NCI-H146 treated with DMSO at 0.1 percent for 48 hours (cell line): Measurements from ENCODE around the gene ABCA13.

Source experiments
- DNase-seq: peaks from one replicate; lab custom pipeline; 2025; ENCODE audit not compliant: unreplicated experiment; lab: John Stamatoyannopoulos, UW

ABCA13 gene

DNA sequence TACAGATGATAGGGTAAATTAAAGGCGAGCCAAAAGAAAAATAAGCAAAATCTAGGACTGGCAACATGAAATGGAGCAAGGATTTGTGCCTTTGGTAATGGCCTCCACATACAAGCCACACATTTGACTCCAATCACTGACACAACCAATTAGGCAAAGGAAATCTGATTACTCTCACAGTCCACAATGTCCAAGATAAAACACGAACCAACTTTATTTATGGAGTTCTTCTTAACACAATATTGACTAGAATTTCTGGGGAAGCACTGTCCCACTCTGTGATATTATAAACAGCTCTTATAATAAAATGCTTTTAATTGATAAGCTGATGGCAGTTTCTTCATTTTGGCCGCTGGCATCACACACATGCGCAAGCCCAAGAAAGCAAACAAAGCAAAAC is 334.2 kb downstream of the ABCA13 start:
- DNase-seq: no peak

DNA sequence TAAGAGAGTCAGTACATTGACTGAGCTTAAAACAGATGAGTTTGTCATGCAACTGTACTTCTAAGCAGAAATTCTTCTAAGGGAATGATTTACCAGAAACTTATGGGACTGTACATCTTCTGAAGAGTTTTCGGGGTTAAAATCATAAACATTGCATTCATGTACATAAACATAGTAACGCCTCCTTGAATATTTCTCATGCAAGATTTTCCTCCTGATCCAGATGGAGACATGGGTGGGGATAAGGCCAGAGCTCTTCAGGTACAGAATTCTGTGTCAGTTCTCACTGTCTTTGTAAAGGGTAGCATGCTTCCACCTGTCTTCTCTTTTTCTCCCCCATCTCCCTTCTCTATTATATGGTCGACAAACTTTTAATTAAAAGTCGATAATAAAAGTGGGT is 335.3 kb downstream of the ABCA13 start:
- DNase-seq: no peak

DNA sequence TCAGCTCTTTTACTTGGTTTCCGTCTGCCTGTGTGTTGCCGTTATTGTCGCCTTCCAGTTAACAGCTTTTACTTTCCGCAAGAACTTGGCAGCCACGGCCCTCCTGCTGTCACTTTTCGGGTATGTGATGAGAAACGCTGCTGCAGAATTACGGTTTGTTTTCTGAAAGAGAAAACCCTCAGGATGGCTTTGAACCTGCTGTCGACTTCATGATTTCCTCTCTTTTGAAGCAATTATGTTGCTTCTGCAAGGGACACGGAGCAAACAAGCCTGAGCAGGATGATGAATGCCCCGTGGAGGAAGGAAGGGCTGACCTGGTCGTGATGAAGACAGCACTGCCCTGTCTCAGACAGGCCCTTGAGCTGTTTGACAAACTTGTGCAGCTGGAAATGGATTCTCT is 339.8 kb downstream of the ABCA13 start:
- DNase-seq: no peak

DNA sequence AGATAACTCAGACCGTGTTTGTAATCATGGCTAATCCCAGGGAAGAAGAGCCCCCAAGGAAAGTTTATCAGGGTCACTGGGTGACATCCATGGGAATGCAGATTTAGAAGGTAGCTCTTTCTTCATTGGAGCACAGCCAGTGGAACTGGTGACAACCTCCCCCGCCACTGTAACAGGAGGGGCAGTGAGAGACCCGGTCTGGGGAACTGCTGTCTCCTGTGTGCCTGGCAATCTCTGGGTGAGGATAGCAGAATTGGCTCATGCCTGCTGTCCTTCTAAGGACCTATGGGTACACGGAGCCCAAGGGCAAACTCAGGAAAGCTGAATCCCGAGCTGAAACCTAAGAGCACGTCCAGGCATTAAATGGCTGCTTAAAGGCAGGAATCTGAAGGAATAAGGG is 341.6 kb downstream of the ABCA13 start:
- no peak for DNase-seq

DNA sequence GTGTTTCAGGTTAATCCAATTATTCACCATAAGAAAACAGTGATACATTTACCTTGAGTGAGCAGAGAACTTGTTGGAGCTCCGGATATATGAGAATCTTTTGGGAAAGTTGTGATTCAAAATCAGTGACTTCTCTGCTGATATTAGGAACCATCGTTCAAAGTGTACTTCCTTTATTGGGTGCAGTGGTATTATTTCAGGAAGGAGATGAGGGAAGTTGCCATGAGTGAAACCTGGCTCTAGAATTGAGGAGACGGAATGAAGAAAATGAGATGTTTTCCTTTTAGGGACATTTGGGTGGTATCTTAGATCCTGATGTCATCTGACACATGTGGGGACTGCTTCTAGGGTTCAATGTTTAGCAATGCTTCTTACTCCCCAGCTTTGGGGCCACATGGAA is 343.9 kb downstream of the ABCA13 start:
- DNase-seq: no peak

DNA sequence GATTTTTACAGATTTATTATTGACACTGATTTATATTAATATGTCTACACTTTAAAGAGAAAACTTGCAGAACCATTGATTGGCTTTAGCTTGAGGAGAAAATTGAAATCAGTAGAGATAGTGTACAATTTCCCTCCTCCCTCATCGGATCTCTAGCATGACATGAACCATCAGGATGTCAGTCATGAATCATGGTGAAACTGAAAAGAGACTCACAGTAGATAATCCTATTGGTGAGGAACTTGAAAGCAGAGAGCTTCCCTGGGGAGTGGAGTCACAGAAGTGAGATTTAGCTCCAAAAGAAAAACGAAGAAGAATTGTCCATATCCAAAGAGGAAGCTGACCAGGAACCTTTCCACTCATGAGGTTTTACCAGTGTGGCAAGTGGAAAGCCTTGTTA is 346.8 kb downstream of the ABCA13 start:
- no peak for DNase-seq

DNA sequence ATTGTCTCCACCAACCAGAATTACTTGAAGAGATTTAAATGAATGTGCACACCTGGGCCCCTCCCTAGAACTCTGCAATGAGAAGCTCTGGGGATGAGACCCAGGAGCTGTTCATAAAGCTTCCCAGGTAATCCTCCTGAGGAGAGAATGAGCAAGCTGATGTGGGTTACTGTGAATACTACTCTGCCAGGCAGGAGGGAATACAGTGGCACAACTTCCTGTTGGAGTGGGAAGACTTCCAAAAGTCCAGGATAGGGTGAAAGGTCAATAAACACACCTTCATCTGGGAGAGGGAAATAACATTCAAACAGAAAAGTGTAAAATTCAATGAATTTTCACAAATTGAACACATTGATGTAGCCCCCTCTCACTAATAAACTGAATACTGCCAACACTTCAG is 351.4 kb downstream of the ABCA13 start:
- DNase-seq: no peak

DNA sequence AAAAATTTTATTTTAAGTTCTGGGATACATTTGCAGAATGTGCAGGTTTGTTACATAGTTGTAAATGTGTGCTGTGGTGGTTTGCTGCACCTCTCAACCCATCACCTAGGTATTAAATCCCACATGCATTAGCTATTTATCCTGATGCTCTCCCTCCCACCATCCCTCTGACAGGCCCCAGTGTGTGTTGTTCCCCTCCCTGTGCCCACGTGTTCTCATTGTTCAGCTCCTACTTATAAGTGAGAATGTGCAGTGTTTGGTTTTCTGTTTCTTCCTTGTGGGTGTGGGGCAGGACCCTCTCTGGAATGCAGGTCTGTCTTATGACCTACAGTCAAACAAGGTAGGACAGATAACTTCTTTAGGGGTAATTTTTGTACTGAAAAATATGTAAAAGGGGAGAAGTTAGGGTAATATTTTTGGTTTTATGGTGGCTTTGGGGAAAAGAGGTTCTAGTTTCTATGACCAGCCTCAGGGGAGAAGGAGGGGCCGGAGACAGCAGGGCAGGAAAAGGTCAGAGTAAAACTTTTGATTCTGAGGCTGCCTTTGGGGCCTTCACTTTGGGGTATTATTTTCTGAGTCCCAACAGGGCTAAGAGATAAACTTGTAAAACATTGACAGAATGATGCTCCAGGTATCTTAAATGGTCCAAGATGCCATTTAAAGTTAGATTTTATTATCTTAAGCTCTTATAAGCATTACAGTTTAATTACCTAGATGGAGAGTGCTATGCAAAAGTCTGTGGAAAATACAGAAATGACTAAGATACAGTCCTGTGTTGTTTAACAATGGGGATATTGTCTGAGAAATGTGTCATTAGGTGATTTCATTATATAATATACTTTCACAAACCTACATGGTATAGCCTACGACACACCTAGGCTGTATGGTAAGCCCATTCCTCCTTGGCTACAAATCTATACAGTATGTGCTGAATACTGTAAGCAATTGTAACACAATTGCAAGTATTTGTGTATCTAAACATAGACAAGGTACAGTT is 354.8 kb downstream of the ABCA13 start:
- DNase-seq: no peak

DNA sequence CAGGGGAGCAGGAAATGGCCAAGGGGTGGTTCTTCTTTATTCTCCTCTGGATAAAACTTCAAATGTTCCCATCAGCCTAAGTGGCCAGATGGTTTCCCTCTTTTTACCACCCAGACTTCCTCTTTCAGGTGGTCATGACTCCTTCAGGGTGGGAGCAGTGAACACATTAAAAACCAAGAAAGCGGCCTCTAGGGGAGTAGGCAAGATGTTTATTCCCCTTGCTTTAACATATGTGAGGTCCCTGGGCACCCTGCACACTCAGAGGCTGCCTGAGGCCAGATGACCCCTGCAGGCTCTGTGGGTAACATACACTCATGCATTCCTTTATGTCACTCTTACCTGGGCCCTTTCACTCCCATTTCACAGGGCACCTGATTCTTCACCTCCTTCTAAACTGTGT is 357.4 kb downstream of the ABCA13 start:
- no peak for DNase-seq

DNA sequence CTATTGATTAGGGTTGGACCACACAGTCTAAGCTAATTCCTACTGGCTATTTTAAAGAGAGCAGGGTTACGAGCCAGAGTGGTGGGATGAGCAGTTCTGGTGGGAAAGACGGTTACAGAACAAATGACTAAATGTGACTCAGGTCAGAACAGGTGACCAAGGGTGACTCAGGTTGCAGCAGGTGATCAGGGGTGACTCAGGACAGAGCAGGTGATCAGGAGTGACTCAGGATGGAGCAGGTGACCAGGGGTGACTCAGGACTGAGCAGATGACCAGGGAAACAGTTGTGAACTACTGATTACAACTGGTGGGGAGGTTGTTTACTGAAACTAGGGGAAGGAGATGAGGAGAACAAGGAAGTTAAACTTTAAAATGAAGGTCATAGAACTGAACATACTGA is 366.3 kb downstream of the ABCA13 start:
- no peak for DNase-seq

DNA sequence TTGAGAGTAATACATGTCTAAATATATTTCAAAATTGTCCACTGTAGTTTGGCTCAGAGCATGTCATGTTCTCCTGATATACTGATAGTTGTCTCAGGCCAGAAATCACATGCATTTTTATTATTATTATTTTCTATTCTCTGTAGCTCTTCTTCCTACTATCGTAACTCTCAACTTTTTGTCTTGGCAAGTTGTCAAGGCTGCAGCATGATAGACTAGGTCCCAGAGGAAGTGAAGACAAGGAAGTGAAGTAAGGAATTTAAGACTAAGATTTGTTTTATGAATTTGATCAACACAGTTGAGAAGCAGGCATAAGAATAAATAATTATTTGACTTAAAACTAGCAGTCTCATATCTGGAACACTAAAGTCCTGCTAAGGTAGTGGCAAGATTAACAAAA is 369.5 kb downstream of the ABCA13 start:
- no peak for DNase-seq

DNA sequence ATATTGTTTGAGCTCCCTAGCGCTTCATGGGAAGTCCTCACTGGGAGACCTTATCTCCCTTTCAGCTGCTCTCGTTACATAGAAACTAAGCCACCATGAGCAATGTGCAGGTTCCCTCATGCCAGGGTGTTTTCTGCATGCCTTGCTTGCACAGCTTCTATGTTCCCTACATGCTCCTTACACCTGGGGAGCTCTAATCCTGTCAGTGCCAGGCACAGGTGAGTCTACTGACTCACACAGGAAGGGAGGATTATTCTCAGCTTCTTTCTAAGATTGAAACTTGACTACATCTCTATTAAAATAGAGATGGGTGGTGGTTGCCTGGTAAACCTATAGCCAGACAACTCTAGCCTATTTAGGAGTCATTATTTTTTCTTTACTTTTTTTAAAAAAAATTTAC is 377.4 kb downstream of the ABCA13 start:
- no peak for DNase-seq

DNA sequence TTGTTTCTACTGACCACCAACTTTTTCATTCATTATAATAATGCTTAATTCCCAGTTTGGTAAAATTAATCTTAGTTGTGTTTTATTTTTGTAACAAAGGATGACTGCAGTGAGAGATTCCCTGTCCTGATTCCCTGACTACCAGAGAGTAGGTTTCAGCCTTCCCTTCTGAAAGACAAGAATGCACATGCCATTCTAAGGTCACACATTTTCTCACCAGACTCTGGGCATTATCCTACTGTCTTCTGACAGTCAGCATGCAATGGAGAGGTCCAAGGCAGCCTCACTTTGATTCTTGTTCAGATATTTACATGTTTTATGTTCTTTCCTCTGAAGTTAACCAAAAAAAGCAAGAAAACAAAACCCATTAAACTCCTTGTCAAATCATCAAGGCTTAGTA is 380.4 kb downstream of the ABCA13 start:
- no peak for DNase-seq

DNA sequence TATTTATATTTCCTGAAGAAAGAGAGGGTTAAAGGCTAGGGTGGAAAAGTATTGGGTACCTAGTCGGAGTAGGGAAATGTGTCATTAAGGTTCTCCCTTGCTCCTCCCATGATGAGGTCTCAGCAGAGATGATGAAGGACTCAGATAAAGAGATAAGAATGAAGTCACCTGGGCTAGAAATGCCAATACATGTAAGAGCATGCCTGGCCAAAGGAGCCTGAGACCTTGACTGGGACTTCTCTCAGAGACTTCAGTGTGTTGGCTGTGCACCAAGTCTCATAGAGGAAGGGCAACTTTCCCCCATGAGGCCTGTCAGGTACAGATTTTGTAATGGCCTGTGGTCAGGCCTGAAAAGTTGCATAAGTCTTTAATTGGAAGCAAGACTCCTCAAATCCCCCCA is 392.1 kb downstream of the ABCA13 start:
- DNase-seq: no peak

DNA sequence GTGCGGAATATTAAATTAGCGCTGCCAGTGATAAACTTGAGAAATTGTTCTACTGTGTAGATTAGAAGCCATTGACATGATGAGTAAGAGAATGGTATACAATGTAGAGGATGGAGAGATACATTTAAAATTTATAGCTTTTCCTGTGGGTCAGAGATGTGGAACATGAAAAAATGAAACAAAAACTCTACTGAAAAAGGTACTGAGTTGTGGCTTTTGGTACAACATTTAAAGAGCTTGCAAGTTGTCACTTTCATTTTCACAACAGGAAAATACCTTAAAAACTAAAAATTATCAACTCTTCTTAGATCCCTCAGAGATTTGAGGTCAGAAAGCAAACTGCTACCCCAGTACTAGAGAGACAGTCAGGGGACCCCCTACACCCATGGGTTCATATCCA is 404.3 kb downstream of the ABCA13 start:
- DNase-seq: no peak

DNA sequence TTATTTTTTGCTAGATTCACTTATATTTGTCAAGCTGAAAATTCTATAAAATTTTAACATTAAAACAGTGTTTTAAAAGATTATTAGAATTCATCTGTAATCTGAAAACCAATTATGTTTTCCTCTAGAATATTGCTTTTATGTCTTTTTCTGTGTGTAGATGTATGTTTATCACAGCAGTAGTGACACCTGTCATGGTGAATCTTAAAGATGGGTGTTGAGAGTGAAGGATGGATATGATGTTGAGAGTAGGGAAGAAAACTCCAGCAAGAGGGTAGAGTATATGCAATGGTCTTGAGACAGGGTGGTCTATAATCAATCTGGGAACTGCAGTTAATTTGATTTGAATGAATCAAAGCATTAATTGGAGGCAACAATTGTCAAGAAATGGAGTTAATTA is 416.2 kb downstream of the ABCA13 start:
- no peak for DNase-seq

DNA sequence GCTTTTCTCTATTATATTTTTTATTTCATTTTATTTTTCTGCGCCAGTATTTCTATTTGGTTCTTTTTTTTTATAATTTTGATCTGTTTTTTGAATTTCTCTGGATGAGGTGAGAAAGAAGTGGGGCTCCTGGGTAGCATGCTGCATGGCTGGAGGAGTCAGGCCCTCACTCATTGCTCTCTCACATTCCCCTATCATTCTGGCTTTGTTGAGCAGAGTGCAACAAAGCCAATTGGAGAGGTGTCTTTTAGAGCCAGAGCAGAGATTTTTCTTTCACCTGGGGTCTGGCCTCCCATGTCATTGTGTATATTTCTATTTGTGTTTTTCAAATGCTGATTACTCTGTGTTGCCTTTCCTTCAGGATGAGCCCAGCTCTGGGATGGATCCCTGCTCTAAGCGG is 423.1 kb downstream of the ABCA13 start:
- no peak for DNase-seq

DNA sequence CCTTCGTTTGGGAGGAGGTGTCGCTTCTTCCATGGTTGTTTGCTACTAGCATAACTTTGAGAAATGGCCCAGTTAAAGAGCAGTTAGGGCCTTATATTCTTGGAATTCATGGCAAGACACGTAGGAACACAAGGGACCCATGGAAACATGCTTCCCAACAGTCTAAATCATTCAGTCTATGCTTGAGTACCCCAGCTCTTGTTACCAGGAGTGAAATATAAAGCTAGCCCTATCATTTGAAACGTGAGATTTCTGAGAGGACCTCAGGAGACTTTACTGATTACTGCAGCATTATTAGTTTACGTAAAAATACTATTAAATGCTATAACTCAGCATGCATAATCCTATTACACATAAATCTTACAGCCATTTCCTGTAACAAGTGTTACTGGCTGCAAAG is 424.5 kb downstream of the ABCA13 start:
- DNase-seq: no peak

DNA sequence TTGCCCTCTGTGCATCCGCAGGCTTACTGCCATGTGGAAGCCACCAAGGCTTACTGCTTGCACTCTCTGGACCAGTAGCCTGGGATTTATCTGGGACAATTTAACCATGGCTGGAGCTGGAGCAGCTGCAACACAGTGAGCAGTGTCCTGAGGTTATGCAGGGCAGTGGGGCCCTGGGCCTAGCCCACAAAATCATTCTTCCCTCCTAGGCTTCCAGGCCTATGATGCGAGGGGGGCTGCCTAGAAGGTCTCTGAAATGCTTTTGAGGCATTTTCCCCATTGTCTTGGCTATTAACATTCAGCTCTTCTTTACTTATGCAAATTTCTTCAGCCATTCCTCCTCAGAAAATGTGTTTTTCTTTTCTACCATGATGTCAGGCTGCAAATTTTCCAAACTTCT is 439.4 kb downstream of the ABCA13 start:
- no peak for DNase-seq

DNA sequence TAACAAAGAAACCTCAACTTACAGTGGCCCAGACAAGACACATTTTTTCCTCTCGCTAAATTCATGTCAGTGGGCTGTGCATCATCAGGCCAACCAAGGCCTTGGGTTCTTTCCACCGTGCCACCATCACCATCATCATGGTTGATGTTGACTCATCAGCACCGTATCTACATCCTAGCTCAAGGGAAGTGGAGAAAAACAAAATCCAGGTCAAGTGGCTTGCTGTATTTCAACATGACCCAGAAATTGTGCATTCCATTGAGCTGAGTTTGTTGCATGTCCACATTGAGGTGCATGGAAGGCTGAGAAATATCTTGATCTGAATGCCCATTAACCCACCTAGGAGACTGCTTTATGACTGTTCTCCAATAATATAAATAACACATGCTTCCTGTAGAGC is 440.7 kb downstream of the ABCA13 start:
- no peak for DNase-seq

DNA sequence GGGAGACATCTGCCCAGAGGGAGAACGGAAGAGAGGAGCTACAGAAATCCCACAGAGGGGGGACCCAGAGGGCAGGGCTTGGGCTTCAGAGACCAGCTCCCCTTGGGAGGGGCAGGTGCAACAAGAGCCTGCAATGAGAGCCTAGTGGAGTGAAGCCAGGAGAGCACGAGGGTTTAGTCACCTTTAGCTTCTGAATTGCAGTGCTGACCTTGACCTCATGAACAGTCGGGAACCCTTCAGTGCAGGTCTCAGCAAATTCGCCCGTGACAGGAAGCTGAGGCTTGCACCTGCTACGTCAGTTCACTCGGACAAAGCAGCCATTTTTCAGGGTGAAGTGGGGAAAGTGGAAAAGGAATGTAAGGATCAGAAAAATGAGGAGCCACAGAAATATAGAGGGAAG is 446.2 kb downstream of the ABCA13 start:
- DNase-seq: no peak

DNA sequence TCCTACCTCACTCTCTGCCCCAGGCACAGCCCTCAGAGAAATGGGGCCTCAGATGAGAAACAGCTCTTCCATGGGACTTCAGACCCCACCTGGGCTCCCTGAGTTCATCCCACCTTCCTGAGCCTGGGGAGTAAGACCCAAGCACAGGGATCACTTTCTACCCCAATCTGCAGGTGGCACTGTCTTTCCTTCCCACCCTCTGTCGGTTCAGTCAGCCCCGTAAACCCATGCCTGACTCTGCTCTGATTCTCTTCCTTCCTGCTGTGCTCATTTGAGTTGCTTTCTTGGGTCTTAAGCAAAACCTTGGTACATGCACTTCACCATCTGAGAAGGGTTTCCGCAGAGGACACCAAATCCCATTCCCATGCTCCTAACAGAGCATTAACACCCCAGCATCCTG is 446.7 kb downstream of the ABCA13 start:
- DNase-seq: no peak

DNA sequence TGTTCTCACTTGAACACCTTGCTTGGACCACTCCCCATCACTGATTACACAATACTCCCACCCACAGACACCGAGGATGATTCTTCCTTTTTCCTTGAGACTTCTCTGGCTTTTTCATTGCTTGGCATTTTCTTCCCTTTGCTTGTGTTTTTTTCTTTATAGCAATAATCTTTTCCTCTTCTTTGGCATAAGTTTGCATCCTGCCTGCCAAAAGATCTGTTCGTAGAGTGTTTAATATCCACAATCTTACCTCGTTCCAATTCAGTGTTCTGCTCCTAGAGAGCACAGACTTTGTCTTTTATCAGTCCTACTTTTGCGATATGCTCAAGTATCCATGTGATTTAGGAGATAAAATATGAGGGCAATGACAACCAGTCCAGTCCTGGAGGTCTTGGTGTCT is 449.8 kb downstream of the ABCA13 start:
- DNase-seq: no peak
